Frontal cortex (tissue), 4 donors: ENCODE measurements around the gene NDUFA8. TPM values are rescaled to one million over a fixed set of nuclear protein-coding genes. Genes with fewer than 3 reads are reported as not detected.

ENCODE experiments used
- DNase-seq, 2 donors: peaks; one replicate each; pipeline ENCODE4 v3.0.0; 2012; ENCODE audit warnings: low spot score in 2 of 2
- FAIRE-seq: peaks from 2 replicates; lab custom pipeline; 2012; peaks lifted over from hg19 to GRCh38; lab: Jason Lieb, UNC
- small RNA-seq: library from RNA; depleted of rRNA; stranded (forward); fragments of <200 nt; gene quantifications from one replicate; pipeline ENCODE3, GENCODE V24; 2014
- total RNA-seq: library from RNA; depleted of rRNA; stranded (reverse); fragments of >200 nt; gene quantifications from one replicate; pipeline ENCODE4 v1.2.3, GENCODE V29; 2014
- donor health status: control.
- donor health status: control.
- donor health status: control.

NDUFA8 gene
- total RNA-seq, 1 donor from 2014 or later: 33.8 TPM

DNA sequence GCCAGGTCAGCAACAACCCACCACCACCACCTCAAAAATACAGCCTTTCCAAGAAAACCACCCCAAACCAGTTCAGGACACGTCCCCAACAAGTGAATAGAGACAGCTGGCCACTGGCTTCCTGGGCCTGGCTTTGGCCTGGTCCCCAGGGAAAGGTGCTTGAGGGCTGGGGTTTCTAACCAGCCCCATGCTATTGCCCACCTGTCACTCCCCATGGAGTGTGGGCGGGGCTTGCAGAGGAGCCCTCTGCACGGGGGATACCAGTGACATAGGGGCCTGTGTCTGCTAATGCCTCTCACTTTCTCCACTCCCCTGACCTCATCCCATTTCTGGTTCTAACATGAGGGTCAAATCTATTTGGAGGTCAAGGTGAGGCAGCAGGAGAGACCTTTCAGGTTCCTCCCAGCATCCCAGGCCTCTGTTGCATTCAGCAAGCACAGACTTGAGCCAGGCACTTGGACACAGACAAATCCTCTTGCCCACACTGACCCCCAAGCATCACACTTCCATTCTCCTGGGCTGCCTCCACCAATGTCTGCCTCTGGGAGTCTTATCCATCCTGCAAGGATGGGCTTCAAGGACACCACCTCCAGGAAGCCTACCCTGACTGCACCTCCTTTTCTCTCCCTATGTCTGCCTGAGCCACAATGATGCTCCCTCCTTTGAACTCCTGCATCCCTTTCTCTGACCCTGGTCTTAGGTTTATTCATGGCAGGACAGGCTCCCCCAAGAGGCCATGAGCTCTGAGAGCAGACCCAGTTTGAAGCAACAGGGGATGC lies 50.4 kb downstream of the NDUFA8 start:
- DNase-seq: no peak
- no peak for FAIRE-seq

- DNase-seq (no peak), FAIRE-seq (no peak)
Observed at GRCh38 chr9:122107291-122107805, 52.2 kb downstream of the NDUFA8 start.

GRCh38 chr9:122106576-122106975 lies 53.0 kb downstream of the NDUFA8 start:
- no peak for FAIRE-seq
- DNase-seq: no peak

GRCh38 chr9:122103985-122104384 lies 55.6 kb downstream of the NDUFA8 start:
- DNase-seq (no peak), FAIRE-seq (no peak)

- no peak for DNase-seq
- no peak for FAIRE-seq
Observed at GRCh38 chr9:122102156-122102555, 57.4 kb downstream of the NDUFA8 start.

GRCh38 chr9:122100756-122101155 lies 58.8 kb downstream of the NDUFA8 start:
- no peak for FAIRE-seq
- DNase-seq: no peak

DNA sequence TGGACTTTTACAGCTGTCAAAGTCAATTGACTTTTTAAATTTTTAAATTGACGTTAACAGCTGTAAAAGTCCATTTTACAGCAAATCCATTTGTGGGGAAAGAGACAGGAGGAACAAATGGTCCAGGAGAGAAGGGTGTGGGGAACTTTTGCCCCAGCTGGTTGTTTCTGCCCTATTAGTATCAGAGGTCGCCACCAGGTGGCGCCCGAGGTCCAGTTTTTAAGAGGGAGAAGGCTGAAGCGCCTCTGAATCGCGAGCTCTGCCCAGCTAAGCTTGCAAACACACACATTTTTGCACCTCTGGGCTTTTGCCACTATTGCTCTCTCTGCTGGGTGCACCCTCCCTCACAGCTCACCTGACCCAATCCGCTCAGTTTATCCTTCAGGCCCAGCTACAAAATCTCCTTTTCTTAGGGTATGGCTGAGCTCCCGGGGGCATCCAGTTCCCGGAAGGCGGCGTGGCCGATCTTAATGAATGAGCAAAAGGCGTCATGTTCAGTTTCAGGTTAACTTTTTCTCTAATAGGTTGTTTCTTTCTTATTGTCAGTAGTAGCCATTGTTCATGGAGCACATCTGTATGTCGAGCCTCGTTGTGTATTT lies 60.2 kb downstream of the NDUFA8 start:
- DNase-seq: peak; percentile 59 to 74
- FAIRE-seq: no peak

DNA sequence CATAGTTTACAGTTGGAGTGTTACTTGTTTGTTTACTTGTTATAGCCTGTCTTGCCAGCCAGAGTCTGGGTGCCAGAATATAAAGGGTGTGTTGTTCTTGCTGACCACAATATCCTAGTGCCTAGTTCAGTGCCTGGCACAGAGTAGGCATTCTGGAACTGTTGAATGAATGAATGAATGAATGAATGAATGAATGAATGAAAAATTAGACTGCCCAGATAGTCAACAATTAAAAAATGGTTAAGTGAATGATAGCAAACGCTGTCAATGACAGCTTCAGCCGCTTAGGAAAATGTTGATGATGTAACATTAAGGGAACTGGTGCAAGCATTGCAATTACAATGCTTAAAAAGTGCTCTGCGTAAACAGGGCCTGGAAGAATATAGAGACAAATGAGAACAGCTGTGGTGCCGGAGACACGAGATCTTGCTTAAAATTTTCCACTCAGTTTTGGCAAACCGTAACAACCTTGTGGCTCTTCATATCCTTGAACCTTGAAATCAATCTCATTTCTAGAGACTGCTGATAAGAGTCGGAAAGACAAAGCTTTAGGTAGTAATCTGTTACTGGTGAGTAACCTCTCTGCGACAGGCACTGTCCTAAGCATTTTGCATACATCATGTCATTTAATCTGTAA lies 61.8 kb downstream of the NDUFA8 start:
- DNase-seq (no peak), FAIRE-seq (no peak)

GRCh38 chr9:122096620-122097415 lies 62.8 kb downstream of the NDUFA8 start:
- DNase-seq (no peak), FAIRE-seq (no peak)

DNA sequence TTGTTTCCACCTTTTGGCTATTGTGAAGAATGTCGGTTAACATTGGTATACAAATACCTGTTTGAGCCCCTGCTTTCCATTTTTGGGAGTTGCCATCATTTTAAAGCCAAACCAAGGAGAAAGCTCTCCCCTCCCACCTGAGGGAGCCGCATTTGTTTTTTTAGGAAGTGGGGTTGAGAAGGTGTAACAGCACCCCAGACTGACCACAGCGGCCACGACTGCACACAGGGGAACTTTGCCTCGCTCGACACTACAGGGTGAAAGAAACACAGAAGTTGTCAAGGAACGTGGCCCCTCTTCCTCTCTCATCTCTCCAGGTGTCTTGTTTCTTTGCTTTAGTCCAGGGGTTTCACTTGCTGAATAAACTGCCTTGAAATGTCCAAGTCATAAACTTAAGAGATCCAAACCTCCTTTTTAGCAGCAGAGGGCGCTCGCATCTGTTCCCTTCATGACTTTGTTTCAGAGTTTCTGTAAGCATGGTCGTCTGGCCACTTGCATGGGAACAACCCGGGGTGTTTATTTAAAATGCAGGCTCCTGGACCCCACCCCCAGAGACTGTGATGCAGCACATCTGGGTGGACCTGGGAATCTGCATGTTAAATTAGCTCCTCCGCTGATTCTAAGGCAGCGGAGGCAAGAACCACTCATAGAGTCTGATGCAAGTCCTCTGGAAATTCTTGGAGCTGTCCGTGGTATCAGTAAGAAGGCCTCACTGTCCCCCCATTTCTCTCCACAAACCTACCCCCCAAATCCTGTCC lies 64.4 kb downstream of the NDUFA8 start:
- FAIRE-seq (no peak), DNase-seq (no peak)

Small RNA genes within 50 kb of the gene (small RNA-seq; reads per million reads assigned to genes)
- not detected for gene MIR4478

Other genes starting within 250 kb of the NDUFA8 start
- gene TTLL11, start 66.5 kb downstream of the NDUFA8 start, total RNA-seq: 23.6 TPM
- 0.82 TPM for gene MORN5, start 129 bp upstream of the NDUFA8 start, total RNA-seq
- 11.8 TPM for gene LHX6, start 69.2 kb upstream of the NDUFA8 start, total RNA-seq
- 15.9 TPM for gene RBM18, start 105.1 kb upstream of the NDUFA8 start, total RNA-seq
- 24.5 TPM for gene MRRF, start 105.1 kb upstream of the NDUFA8 start, total RNA-seq
- gene PTGS1, start 211.2 kb upstream of the NDUFA8 start, total RNA-seq: 0.41 TPM